Caco-2 (cell line): ENCODE data around the gene KLHL13. TPM values are rescaled to one million over a fixed set of nuclear protein-coding genes. Genes with fewer than 3 reads are reported as not detected.

ENCODE experiments used
- BruUV-seq: library from RNA; stranded (reverse); fragments of 400-500 nt; replicated peaks from 2 replicates; lab custom pipeline; 2021; lab: Mats Ljungman, UMichigan
- CTCF ChIA-PET: fragments of 300-600 bp; sonication (Branson Sonifier 250); formaldehyde crosslinking; loops from one replicate; lab custom pipeline; 2022; ENCODE audit warnings: antibody characterized with exemption; lab: Charles Lee
- POLR2A ChIA-PET: fragments of 300-600 bp; sonication (Branson Sonifier 250); formaldehyde crosslinking; loops from one replicate; lab custom pipeline; 2022; ENCODE audit warnings: antibody characterized with exemption; lab: Charles Lee
- DNase-seq, 2 experiments: peaks; one replicate each; pipeline versions ENCODE4 v3.0.0 to v3.0.0-alpha.2; 2020 to 2022
- H3K27me3 ChIP-seq: replicated peaks from 2 replicates; pipeline ENCODE4 v1.6.0; 2011; ENCODE audit warnings: low read length; ENCODE audit not compliant: control insufficient read depth, insufficient read depth
- H3K36me3 ChIP-seq: 2 replicates; pipeline ENCODE4 v1.5.1; 2011; ENCODE audit warnings: low read length; ENCODE audit not compliant: control insufficient read depth, insufficient read depth
- H3K4me1 ChIP-seq: fragments of 250-450 bp; sonication (Bioruptor Pico); 2 replicates; pipeline ENCODE4 v1.5.1; 2020; ENCODE audit warnings: mild to moderate bottlenecking
- H3K4me3 ChIP-seq: 2 replicates; pipeline ENCODE4 v1.5.1; 2011; ENCODE audit warnings: low read depth, mild to moderate bottlenecking, control low read depth, low read length
- H3K9me3 ChIP-seq: fragments of 250-450 bp; sonication (Bioruptor Pico); 2 replicates; pipeline ENCODE4 v1.5.1; 2020; ENCODE audit warnings: mild to moderate bottlenecking, moderate library complexity
- H3K27ac Mint-ChIP-seq: one replicate; pipeline ENCODE4 v1.8.0; 2022; ENCODE audit warnings: mixed read lengths; ENCODE audit not compliant: unreplicated experiment
- H3K27me3 Mint-ChIP-seq: one replicate; pipeline ENCODE4 v1.8.0; 2022; ENCODE audit warnings: mixed read lengths; ENCODE audit not compliant: insufficient read depth, unreplicated experiment
- H3K36me3 Mint-ChIP-seq: one replicate; pipeline ENCODE4 v1.8.0; 2022; ENCODE audit warnings: mild to moderate bottlenecking, mixed read lengths; ENCODE audit not compliant: insufficient read depth, unreplicated experiment
- H3K4me1 Mint-ChIP-seq: one replicate; pipeline ENCODE4 v1.8.0; 2022; ENCODE audit warnings: low read depth, mixed read lengths; ENCODE audit not compliant: unreplicated experiment
- H3K4me3 Mint-ChIP-seq: one replicate; pipeline ENCODE4 v1.8.0; 2022; ENCODE audit warnings: mild to moderate bottlenecking, moderate library complexity, mixed read lengths; ENCODE audit not compliant: unreplicated experiment
- H3K9me3 Mint-ChIP-seq: one replicate; pipeline ENCODE4 v1.8.0; 2022; ENCODE audit warnings: mixed read lengths; ENCODE audit not compliant: unreplicated experiment
- CTCF ChIP-seq, 2 experiments: fragments of 200-600 bp in 1 of 2; IDR thresholded peaks; 1 replicate in 1 of 2; 2 replicates in 1 of 2; pipeline versions ENCODE4 v1.5.1 to v1.8.0; 2011 to 2022; ENCODE audit warnings: antibody characterized with exemption in 1 of 2, control low read depth in 1 of 2, inconsistent platforms in 1 of 2, low read depth in 1 of 2, low read length in 1 of 2, mild to moderate bottlenecking in 1 of 2, moderate library complexity in 1 of 2; ENCODE audit not compliant: insufficient read depth in 1 of 2, severe bottlenecking in 1 of 2, unreplicated experiment in 1 of 2
- intact Hi-C: fragments of 100-400 bp; cut with micrococcal nuclease; formaldehyde crosslinking; loops from one replicate; pipeline ENCODE4 v1.10.0; 2022; ENCODE audit not compliant: unreplicated experiment
- total RNA-seq: library from RNA; stranded (reverse); gene quantifications from 2 replicates; pipeline ENCODE4 v1.2.3, GENCODE V29; 2022

Gene KLHL13
- total RNA-seq, 1 experiment from 2014 or later: 9.1 TPM

GRCh38 chrX:118108304-118108703 lies 8.3 kb downstream of the KLHL13 start:
- Mint-ChIP-seq H3K27ac (no peak overlapping the region), H3K36me3 (no peaks in the 10 kb centered on the region), H3K4me3 (no peak overlapping the region), H3K27me3 (no peaks in the 10 kb centered on the region), H3K9me3 (no peaks in the 10 kb centered on the region), H3K4me1 (peaks cover 9% of the 10 kb centered on the region)
- ChIA-PET CTCF (no interaction called here), POLR2A (no interaction called here)
- no peaks in the 10 kb centered on the region for H3K9me3 ChIP-seq
- no peak for TF ChIP-seq CTCF (IDR thresholded peaks at IDR 0.05; ENCODE audit: insufficient read depth in 1 of 2, low read depth in 1 of 2, low read length in 1 of 2, severe bottlenecking in 1 of 2, unreplicated experiment in 1 of 2)
- no peaks in the 10 kb centered on the region for H3K27me3 ChIP-seq
- intact Hi-C loops: no loop called here
- no peak overlapping the region for H3K4me3 ChIP-seq
- BruUV-seq: no TSS peak
- H3K36me3 ChIP-seq: no peaks in the 10 kb centered on the region
- DNase-seq: no peak
- no peaks in the 10 kb centered on the region for H3K4me1 ChIP-seq

- Histone ChIP-seq H3K4me1 (no peaks in the 10 kb centered on the region), H3K4me3 (no peak overlapping the region), H3K36me3 (no peaks in the 10 kb centered on the region), H3K27me3 (no peaks in the 10 kb centered on the region), H3K9me3 (no peaks in the 10 kb centered on the region)
- intact Hi-C loops: no loop called here
- Mint-ChIP-seq H3K9me3 (no peaks in the 10 kb centered on the region), H3K36me3 (no peaks in the 10 kb centered on the region), H3K4me1 (no peaks in the 10 kb centered on the region), H3K27me3 (no peaks in the 10 kb centered on the region), H3K4me3 (no peak overlapping the region), H3K27ac (no peak overlapping the region)
- ChIA-PET POLR2A (no interaction called here), CTCF (no interaction called here)
- DNase-seq: no peak
- no peak for TF ChIP-seq CTCF (IDR thresholded peaks at IDR 0.05; ENCODE audit: insufficient read depth in 1 of 2, low read depth in 1 of 2, low read length in 1 of 2, severe bottlenecking in 1 of 2, unreplicated experiment in 1 of 2)
- BruUV-seq: no TSS peak
These were observed 16.5 kb downstream of the KLHL13 start for GRCh38 chrX:118100091-118100490.

GRCh38 chrX:118088084-118088483 lies 28.5 kb downstream of the KLHL13 start:
- ChIA-PET CTCF (no interaction called here), POLR2A (no interaction called here)
- no peaks in the 10 kb centered on the region for H3K9me3 ChIP-seq
- no peaks in the 10 kb centered on the region for H3K4me1 Mint-ChIP-seq
- no peaks in the 10 kb centered on the region for H3K27me3 Mint-ChIP-seq
- no peaks in the 10 kb centered on the region for H3K36me3 ChIP-seq
- H3K4me1 ChIP-seq: no peaks in the 10 kb centered on the region
- no peaks in the 10 kb centered on the region for H3K36me3 Mint-ChIP-seq
- no peak for DNase-seq
- no TSS peak for BruUV-seq
- H3K9me3 Mint-ChIP-seq: peaks cover 9% of the 10 kb centered on the region
- intact Hi-C loops: no loop called here
- no peak overlapping the region for H3K4me3 Mint-ChIP-seq
- TF ChIP-seq CTCF (IDR thresholded peaks at IDR 0.05; ENCODE audit: insufficient read depth in 1 of 2, low read depth in 1 of 2, low read length in 1 of 2, severe bottlenecking in 1 of 2, unreplicated experiment in 1 of 2): no peak
- H3K27ac Mint-ChIP-seq: no peak overlapping the region
- no peaks in the 10 kb centered on the region for H3K27me3 ChIP-seq
- H3K4me3 ChIP-seq: no peak overlapping the region
